AG04449 (cell line): ENCODE results near the gene TREX2.

Source experiments
- CTCF ChIA-PET: fragments of 350-600 bp; formaldehyde crosslinking; extraction: SDS; loops from one replicate; lab custom pipeline; 2021; ENCODE audit warnings: antibody characterized with exemption; lab: Yijun Ruan, JAX
- POLR2A ChIA-PET: fragments of 400-600, 350-600 bp; formaldehyde crosslinking; extraction: SDS; loops from one replicate; lab custom pipeline; 2020; ENCODE audit warnings: antibody characterized with exemption, inconsistent platforms; lab: Yijun Ruan, JAX
- DNase-seq: peaks from one replicate; pipeline ENCODE4 v3.0.0-alpha.2; 2010; ENCODE audit warnings: low read depth, low spot score
- H3K4me3 ChIP-seq: 2 replicates; pipeline ENCODE4 v1.5.1; 2011; ENCODE audit warnings: low read depth, mild to moderate bottlenecking, control low read depth, low read length
- TF ChIP-seq, protein P1 (sequence below): IDR thresholded peaks from one replicate; pipeline ENCODE4 v1.5.1; 2011; ENCODE audit warnings: mild to moderate bottlenecking, moderate library complexity, low read length, control low read depth, inconsistent platforms; ENCODE audit not compliant: insufficient read depth; ENCODE audit errors: missing control alignments

Gene TREX2

DNA sequence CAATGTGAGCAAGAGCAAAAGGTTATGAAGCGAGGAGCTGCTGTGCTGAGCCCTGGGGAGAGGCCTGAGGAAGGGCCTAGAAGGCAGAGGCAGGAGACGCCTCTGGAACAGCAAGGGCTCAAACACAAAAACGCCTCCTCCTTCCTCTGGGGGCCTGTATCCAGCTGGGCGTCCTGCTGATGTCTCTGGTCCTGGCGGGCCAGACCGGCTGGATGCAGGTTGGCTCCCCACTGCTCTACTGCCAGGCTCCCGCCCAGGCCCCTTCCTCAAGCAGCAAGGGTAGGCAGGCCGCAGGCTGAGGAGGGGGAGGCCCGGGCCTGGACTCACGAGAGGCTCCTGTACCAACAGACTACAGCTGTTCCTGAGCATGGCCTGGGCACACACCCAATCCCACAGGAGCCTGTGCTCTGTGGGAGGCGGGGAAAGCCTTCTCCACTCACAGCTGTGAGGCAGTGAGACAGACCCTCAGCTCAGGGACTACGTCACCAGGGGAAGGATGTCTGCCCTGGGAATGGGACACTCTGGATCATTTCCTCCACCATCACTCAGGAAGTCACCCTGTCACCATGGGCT, 22.2 kb upstream of the TREX2 start:
- ChIA-PET CTCF (interaction anchor here (0.9 to 1.5 kb wide), 3 partner anchors 7 to 436 kb away, joined by 3 to 5 read pairs (median 4); no protein-coding TSS in a partner anchor), POLR2A (no interaction called here)
- no peak overlapping the region for H3K4me3 ChIP-seq
- TF ChIP-seq, protein P1, sequence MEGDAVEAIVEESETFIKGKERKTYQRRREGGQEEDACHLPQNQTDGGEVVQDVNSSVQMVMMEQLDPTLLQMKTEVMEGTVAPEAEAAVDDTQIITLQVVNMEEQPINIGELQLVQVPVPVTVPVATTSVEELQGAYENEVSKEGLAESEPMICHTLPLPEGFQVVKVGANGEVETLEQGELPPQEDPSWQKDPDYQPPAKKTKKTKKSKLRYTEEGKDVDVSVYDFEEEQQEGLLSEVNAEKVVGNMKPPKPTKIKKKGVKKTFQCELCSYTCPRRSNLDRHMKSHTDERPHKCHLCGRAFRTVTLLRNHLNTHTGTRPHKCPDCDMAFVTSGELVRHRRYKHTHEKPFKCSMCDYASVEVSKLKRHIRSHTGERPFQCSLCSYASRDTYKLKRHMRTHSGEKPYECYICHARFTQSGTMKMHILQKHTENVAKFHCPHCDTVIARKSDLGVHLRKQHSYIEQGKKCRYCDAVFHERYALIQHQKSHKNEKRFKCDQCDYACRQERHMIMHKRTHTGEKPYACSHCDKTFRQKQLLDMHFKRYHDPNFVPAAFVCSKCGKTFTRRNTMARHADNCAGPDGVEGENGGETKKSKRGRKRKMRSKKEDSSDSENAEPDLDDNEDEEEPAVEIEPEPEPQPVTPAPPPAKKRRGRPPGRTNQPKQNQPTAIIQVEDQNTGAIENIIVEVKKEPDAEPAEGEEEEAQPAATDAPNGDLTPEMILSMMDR = no peak
- no peak for DNase-seq

DNA sequence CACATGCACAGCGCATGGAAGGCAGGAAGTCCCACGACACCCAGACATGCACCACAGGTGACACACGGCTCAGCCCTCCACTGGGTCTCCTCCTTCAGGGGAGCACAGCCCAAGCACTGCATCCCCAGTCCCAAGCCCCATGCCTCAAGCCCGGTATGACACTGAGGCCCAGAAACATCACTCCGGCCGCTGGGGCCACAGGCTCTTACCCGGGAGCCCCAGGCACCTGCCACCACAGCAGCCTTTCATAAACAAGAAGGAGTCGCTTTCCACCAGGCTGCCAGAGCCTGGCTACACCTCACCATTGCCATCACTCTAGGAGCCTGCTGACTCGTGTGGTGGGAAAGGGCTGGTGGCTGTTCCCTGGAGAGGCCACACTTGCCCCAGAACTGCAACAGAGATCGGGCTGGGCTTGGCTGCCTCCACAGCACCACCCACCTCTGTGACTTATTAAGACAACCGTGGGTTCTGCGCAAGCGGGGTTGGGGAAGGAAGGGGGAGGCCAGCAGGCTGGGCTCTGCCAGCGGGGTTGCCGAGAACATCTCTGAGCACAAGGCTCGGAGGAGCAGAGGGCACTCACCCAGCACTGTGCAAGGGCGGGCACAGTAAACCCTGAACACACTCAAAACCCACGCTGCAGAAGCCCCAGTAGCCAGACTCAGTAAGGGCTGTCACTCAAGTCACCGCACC, 20.0 kb upstream of the TREX2 start:
- CTCF ChIA-PET = no interaction called here
- DNase-seq = no peak
- TF ChIP-seq, protein P1 = no peak
- POLR2A ChIA-PET = no interaction called here
- H3K4me3 ChIP-seq = no peak overlapping the region

DNA sequence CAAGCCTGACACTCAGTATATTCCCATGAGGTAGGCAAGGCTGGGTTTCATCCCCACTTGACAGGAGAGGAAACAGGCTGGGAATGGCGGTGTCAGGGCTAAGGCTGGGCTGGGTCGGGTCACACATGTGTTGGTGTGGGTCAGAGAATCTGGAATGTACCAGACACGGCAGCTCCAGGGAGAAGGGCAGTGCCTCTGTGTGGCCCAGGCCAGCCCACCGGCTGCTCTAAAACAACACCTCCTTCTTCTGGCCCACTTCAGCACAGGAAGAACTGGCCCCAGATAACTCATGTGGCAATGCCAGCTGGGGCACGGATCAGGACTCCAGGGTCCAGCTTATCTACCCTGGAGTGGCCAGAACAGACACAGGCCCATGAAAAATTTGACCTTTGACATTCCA, 18.3 kb upstream of the TREX2 start:
- ChIA-PET POLR2A (no interaction called here), CTCF (interaction anchor here (1.5 kb wide), 1 partner anchor 43 kb away, joined by 4 read pairs; no protein-coding TSS in a partner anchor)
- H3K4me3 ChIP-seq = no peak overlapping the region
- DNase-seq = no peak
- TF ChIP-seq, protein P1 = no peak

DNA sequence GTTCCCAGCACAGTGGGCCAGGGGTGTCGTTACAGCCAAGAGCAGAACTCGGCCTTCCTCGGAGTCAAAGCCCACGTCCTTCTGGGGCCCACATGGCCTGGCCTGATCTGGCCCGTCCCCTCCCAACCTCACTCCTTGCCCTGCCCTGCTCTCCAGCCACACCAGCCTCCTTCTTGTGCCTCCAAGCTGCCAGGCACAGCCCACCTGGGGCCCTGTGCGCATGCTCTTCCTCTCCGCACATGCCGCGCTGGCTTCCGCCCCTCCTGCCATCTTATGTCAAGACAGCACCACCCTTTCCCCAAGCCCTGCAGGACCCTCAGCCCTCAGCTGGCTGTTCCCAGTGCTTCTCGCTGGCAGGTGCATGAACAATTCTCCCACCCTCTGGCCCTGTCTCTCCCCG, 17.7 kb upstream of the TREX2 start:
- ChIA-PET POLR2A (no interaction called here), CTCF (interaction anchor here (1.5 kb wide), 1 partner anchor 44 kb away, joined by 4 read pairs; no protein-coding TSS in a partner anchor)
- TF ChIP-seq, protein P1 = no peak
- H3K4me3 ChIP-seq = no peak overlapping the region
- DNase-seq = no peak

DNA sequence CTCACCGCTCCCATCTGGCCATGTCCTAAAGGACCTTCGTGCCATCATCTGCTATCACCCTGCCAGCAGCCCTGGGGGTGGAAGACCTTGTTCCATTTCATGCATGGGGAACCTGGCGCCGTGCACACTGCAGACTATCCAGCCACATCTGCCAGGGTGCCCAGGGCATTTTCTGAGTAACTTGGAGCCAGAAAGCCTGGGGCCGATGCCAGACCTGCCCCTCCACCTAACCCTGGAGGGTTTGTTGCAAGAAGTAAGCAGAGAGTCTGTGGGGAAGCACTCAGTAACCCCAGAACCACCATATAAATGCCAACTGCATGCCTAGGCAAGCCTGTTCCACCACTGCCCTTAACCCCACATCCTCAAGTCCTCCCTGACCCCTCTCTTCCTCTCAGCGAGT, 17.2 kb upstream of the TREX2 start:
- TF ChIP-seq, protein P1 = no peak
- ChIA-PET POLR2A (no interaction called here), CTCF (interaction anchor here (3.0 to 5.9 kb wide), 2 partner anchors 31 to 45 kb away, joined by 21 to 71 read pairs; partner anchors contain the start of gene BGN)
- no peak for DNase-seq
- no peak overlapping the region for H3K4me3 ChIP-seq

DNA sequence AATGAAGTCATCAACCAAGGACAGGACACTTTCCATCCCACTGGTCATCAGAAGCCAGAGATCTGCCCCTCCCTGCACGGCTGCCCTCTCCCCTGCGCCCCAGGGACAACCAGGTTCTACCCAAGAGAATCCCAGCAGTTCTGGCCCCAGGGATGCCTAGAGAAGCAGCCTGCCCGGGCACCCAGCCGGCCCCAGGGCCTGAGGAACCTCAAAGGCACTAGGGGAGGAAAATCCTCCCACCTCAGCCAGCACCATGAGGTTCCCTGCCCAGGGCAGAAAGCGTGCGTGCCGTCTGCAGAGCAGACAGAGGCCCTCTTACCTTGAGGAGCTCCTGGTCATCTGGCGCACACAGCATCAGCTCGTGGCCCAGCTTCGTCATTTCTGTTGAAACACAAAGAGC, 16.4 kb upstream of the TREX2 start:
- no peak for DNase-seq
- TF ChIP-seq, protein P1 = no peak
- ChIA-PET POLR2A (no interaction called here), CTCF (interaction anchor here (2.3 to 5.9 kb wide), 3 partner anchors 9 to 46 kb away, joined by 21 to 71 read pairs (median 21); partner anchors contain the start of genes BGN and HAUS7)
- no peak overlapping the region for H3K4me3 ChIP-seq
